GM12873 (cell line): ENCODE measurements around the gene OBSL1.

Experiments used
- CTCF ChIP-seq: IDR thresholded peaks from 2 replicates; pipeline ENCODE4 v1.5.1; 2012; ENCODE audit warnings: low read depth, mild to moderate bottlenecking, moderate library complexity, low read length, control low read depth; ENCODE audit not compliant: insufficient read depth; ENCODE audit errors: missing control alignments

OBSL1 gene

GRCh38 chr2:219506153-219506801 is 65.1 kb downstream of the OBSL1 start:
- no peak for TF ChIP-seq CTCF

GRCh38 chr2:219505585-219505984 is 65.8 kb downstream of the OBSL1 start:
- no peak for TF ChIP-seq CTCF

- TF ChIP-seq CTCF, result no peak
Measured at GRCh38 chr2:219502618-219503017, 68.7 kb downstream of the OBSL1 start.

GRCh38 chr2:219501849-219502248 is 69.5 kb downstream of the OBSL1 start:
- no peak for TF ChIP-seq CTCF
